Right renal cortex interstitium (tissue), 3 donors: ENCODE data around the gene CALN1. TPM values are rescaled to one million over a fixed set of nuclear protein-coding genes. Genes with fewer than 3 reads are reported as not detected.

ENCODE experiments used
- DNase-seq, 3 donors: peaks; one replicate each; pipeline ENCODE4 v3.0.0-alpha.2; 2013; ENCODE audit warnings: low read depth in 3 of 3, low spot score in 2 of 3
- polyA plus RNA-seq, 3 donors: library from polyadenylated mRNA; unstranded; fragments of 120-200 nt; gene quantifications; one replicate each; pipeline ENCODE4 v1.2.1, GENCODE V29; 2013; ENCODE audit not compliant: insufficient read length in 3 of 3

CALN1 gene
- polyA plus RNA-seq, 3 donors, result 0.53 to 0.83 (median 0.61) TPM

- no peak for DNase-seq
These were observed 501.1 kb downstream of the CALN1 start for GRCh38 chr7:71911051-71911450.

- DNase-seq, result no peak
These were observed 506.3 kb downstream of the CALN1 start for GRCh38 chr7:71905821-71906220.

- DNase-seq, result no peak
These were observed 507.7 kb downstream of the CALN1 start for GRCh38 chr7:71904484-71904883.

- DNase-seq, result no peak
These were observed 511.6 kb downstream of the CALN1 start for GRCh38 chr7:71900556-71900955.

- no peak for DNase-seq
These were observed 515.6 kb downstream of the CALN1 start for GRCh38 chr7:71896535-71896934.

GRCh38 chr7:71886046-71886445 is 526.1 kb downstream of the CALN1 start:
- no peak for DNase-seq

- no peak for DNase-seq
These were observed 526.7 kb downstream of the CALN1 start for GRCh38 chr7:71885487-71885886.

GRCh38 chr7:71883415-71883814 is 528.7 kb downstream of the CALN1 start:
- DNase-seq, result no peak

GRCh38 chr7:71871446-71871845 is 540.7 kb downstream of the CALN1 start:
- no peak for DNase-seq

- no peak for DNase-seq
These were observed 541.3 kb downstream of the CALN1 start for GRCh38 chr7:71870812-71871211.

- no peak for DNase-seq
These were observed 543.3 kb downstream of the CALN1 start for GRCh38 chr7:71868797-71869196.

GRCh38 chr7:71867626-71868025 is 544.5 kb downstream of the CALN1 start:
- DNase-seq, result no peak

- DNase-seq, result no peak
These were observed 547.0 kb downstream of the CALN1 start for GRCh38 chr7:71865172-71865571.

GRCh38 chr7:71864130-71864529 is 548.0 kb downstream of the CALN1 start:
- DNase-seq, result no peak

- no peak for DNase-seq
These were observed 551.6 kb downstream of the CALN1 start for GRCh38 chr7:71860572-71860971.

- DNase-seq, result no peak
These were observed 554.8 kb downstream of the CALN1 start for GRCh38 chr7:71857338-71857737.

GRCh38 chr7:71854546-71855397 is 557.4 kb downstream of the CALN1 start:
- DNase-seq, result no peak

- DNase-seq, result no peak
These were observed 560.2 kb downstream of the CALN1 start for GRCh38 chr7:71851776-71852498.

- DNase-seq, result peak in 1 of 3 donors; percentile 15
These were observed 566.0 kb downstream of the CALN1 start for GRCh38 chr7:71846160-71846559.

GRCh38 chr7:71843676-71844075 is 568.5 kb downstream of the CALN1 start:
- no peak for DNase-seq

- no peak for DNase-seq
These were observed 569.4 kb downstream of the CALN1 start for GRCh38 chr7:71842786-71843185.

GRCh38 chr7:71842381-71842780 is 569.8 kb downstream of the CALN1 start:
- DNase-seq, result no peak
